Cardiac muscle cell (in vitro differentiated cells and primary cell): Measurements from ENCODE around the gene GFPT2. TPM values are rescaled to one million over a fixed set of nuclear protein-coding genes. Genes with fewer than 3 reads are reported as not detected.

ENCODE experiments used
- DNase-seq, 2 donors: peaks; one replicate each; pipeline versions ENCODE4 v3.0.0 to v3.0.0-alpha.2; 2010 to 2017; ENCODE audit warnings: low read depth in 1 of 2, low spot score in 1 of 2
- H3K27ac ChIP-seq: fragments of 200-600 bp; sonication (generic); 2 replicates; pipeline ENCODE4 v1.5.1; 2016
- H3K27me3 ChIP-seq: fragments of 200-600 bp; sonication (generic); 2 replicates; pipeline ENCODE4 v1.6.0; 2016; ENCODE audit warnings: control low read depth
- H3K36me3 ChIP-seq: fragments of 200-600 bp; sonication (generic); 2 replicates; pipeline ENCODE4 v1.5.1; 2016; ENCODE audit warnings: control low read depth
- H3K4me1 ChIP-seq: fragments of 200-600 bp; sonication (generic); 2 replicates; pipeline ENCODE4 v1.8.1; 2017; ENCODE audit warnings: low read depth, mild to moderate bottlenecking, mixed run types
- H3K4me3 ChIP-seq: fragments of 200-600 bp; sonication (generic); 2 replicates; pipeline ENCODE4 v1.5.1; 2016; ENCODE audit warnings: mild to moderate bottlenecking
- H3K9me3 ChIP-seq: fragments of 200-600 bp; sonication (generic); 2 replicates; pipeline ENCODE4 v1.5.1; 2017; ENCODE audit warnings: low read depth, mild to moderate bottlenecking, control low read depth
- CTCF ChIP-seq: IDR thresholded peaks from 2 replicates; pipeline ENCODE4 v1.5.1; 2012; ENCODE audit warnings: low read depth, mild to moderate bottlenecking, low read length
- polyA plus RNA-seq: library from polyadenylated mRNA; unstranded; fragments of >200 nt; fragmentation: Nextera tagmentation; extraction: Ambion mirVana; gene quantifications from 2 replicates; pipeline ENCODE4 v1.2.1, GENCODE V29; 2016
- total RNA-seq: library from RNA; depleted of rRNA; stranded (reverse); fragments of >200 nt; gene quantifications from 2 replicates; pipeline ENCODE4 v1.2.3, GENCODE V29; 2016

GFPT2 gene
- total and polyA plus RNA-seq, 2 experiments from 2014 or later, result 37.7 to 39.8 TPM

- no peak overlapping the region for H3K4me3 ChIP-seq
- no peak for TF ChIP-seq CTCF
- no peaks in the 10 kb centered on the region for H3K27me3 ChIP-seq
- no peaks in the 10 kb centered on the region for H3K36me3 ChIP-seq
- no peaks in the 10 kb centered on the region for H3K4me1 ChIP-seq
- DNase-seq, result no peak
- H3K9me3 ChIP-seq, result no peaks in the 10 kb centered on the region
- H3K27ac ChIP-seq, result no peak overlapping the region
Measured at GRCh38 chr5:180396926-180397325, 43.8 kb upstream of the GFPT2 start.

GRCh38 chr5:180395540-180396274, 42.6 kb upstream of the GFPT2 start:
- TF ChIP-seq CTCF, result no peak

GRCh38 chr5:180394031-180394636, 41.0 kb upstream of the GFPT2 start:
- Histone ChIP-seq H3K4me1 (no peaks in the 10 kb centered on the region), H3K27ac (no peak overlapping the region), H3K9me3 (no peaks in the 10 kb centered on the region), H3K4me3 (no peak overlapping the region), H3K27me3 (no peaks in the 10 kb centered on the region), H3K36me3 (no peaks in the 10 kb centered on the region)
- no peak for TF ChIP-seq CTCF
- no peak for DNase-seq

More at GRCh38 chr5:180395540-180396274, 42.6 kb upstream of the GFPT2 start:
- no peak overlapping the region for H3K27ac ChIP-seq
- no peaks in the 10 kb centered on the region for H3K4me1 ChIP-seq
- no peaks in the 10 kb centered on the region for H3K27me3 ChIP-seq
- no peak overlapping the region for H3K4me3 ChIP-seq
- no peaks in the 10 kb centered on the region for H3K9me3 ChIP-seq
- H3K36me3 ChIP-seq, result no peaks in the 10 kb centered on the region
- DNase-seq, result no peak

GRCh38 chr5:180391276-180391675, 38.1 kb upstream of the GFPT2 start:
- H3K36me3 ChIP-seq, result no peaks in the 10 kb centered on the region
- H3K27ac ChIP-seq, result no peak overlapping the region
- TF ChIP-seq CTCF, result no peak
- H3K4me1 ChIP-seq, result no peaks in the 10 kb centered on the region
- H3K4me3 ChIP-seq, result no peak overlapping the region
- no peak for DNase-seq
- H3K9me3 ChIP-seq, result no peaks in the 10 kb centered on the region
- no peaks in the 10 kb centered on the region for H3K27me3 ChIP-seq

- Histone ChIP-seq H3K27me3 (no peaks in the 10 kb centered on the region), H3K9me3 (no peaks in the 10 kb centered on the region), H3K27ac (no peak overlapping the region), H3K4me3 (no peak overlapping the region), H3K4me1 (no peaks in the 10 kb centered on the region), H3K36me3 (no peaks in the 10 kb centered on the region)
- peak; percentile 17 for TF ChIP-seq CTCF
- DNase-seq, result peak in 1 of 2 donors; percentile 9
Measured at GRCh38 chr5:180390441-180391190, 37.5 kb upstream of the GFPT2 start.
